RWPE2 (cell line): ENCODE data around the gene SERTM2.
A peak's percentile ranks its signal among the peaks of the same experiment; 100 is the strongest.

Experiments
- ATAC-seq: fragments of 200-7000 bp; cut with Tn5 transposase; 3 replicates; pipeline ENCODE4 v1.9.1; 2021; ENCODE audit warnings: low read depth
- DNase-seq: peaks from one replicate; pipeline ENCODE4 v3.0.0-alpha.2; 2020; ENCODE audit warnings: low spot score
- H3K27ac ChIP-seq: fragments of 450-650 bp; 2 replicates; pipeline ENCODE4 v1.5.1; 2017; ENCODE audit warnings: mild to moderate bottlenecking; ENCODE audit not compliant: poor library complexity, severe bottlenecking
- H3K27me3 ChIP-seq: fragments of 250-450 bp; sonication (Bioruptor Pico); 2 replicates; pipeline ENCODE4 v1.5.1; 2021; ENCODE audit warnings: mild to moderate bottlenecking, moderate library complexity; ENCODE audit not compliant: insufficient read depth, poor library complexity, severe bottlenecking
- H3K36me3 ChIP-seq: fragments of 250-450 bp; sonication (Bioruptor Pico); 2 replicates; pipeline ENCODE4 v1.5.1; 2020; ENCODE audit warnings: low read depth, mild to moderate bottlenecking, moderate library complexity
- H3K4me1 ChIP-seq: fragments of 250-450 bp; sonication (Bioruptor Pico); 2 replicates; pipeline ENCODE4 v1.5.1; 2021; ENCODE audit warnings: mild to moderate bottlenecking, moderate library complexity; ENCODE audit not compliant: insufficient read depth, poor library complexity, severe bottlenecking
- H3K4me3 ChIP-seq: fragments of 250-450 bp; sonication (Bioruptor Pico); 2 replicates; pipeline ENCODE4 v1.5.1; 2021; ENCODE audit warnings: mild to moderate bottlenecking, moderate library complexity; ENCODE audit not compliant: severe bottlenecking
- H3K9me3 ChIP-seq: fragments of 250-450 bp; sonication (Bioruptor Pico); 2 replicates; pipeline ENCODE4 v1.5.1; 2021; ENCODE audit warnings: mild to moderate bottlenecking, moderate library complexity; ENCODE audit not compliant: severe bottlenecking
- TF ChIP-seq, protein P1 (sequence below): fragments of 450-650 bp; IDR thresholded peaks from one replicate; pipeline ENCODE4 v1.5.1; 2017; ENCODE audit warnings: mild to moderate bottlenecking, moderate library complexity; ENCODE audit not compliant: poor library complexity, severe bottlenecking

SERTM2 gene

DNA sequence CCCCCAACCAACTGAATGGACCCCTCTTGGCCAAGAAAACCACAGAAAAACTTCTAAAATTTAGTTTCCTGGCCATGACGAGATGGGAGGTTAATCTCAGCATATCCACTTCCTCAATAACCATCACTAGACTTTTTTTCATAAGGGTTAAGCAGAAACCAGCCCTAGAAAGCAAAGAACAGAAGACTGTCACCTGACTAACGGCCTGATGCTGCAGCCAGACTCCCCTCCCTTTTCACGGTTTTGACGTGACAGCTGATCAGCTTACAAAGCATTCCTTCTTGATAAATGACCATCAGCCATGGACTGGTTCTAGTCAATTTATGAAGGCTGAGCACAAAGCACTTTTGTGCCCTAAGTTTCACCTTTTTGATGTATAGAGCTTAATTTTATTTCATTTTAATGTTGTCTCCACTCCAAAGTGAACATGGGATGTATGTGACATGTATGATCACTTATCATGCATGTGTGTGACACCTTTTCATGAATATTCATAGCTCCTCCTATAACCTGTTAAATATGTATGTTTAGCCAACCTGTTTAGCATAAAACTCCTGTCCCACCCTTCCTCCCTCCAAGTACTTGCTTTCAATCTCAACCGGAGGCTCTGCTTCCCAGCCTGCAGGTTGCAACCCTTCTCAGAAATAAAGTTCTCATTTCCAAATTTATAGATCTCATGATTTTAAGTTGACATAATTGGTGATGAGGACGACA lies 56.3 kb downstream of the SERTM2 start:
- Histone ChIP-seq H3K4me1 (no peaks in the 10 kb centered on the region), H3K4me3 (no peak overlapping the region), H3K27me3 (no peaks in the 10 kb centered on the region), H3K27ac (no peak overlapping the region), H3K9me3 (no peaks in the 10 kb centered on the region), H3K36me3 (no peaks in the 10 kb centered on the region)
- DNase-seq, result no peak
- TF ChIP-seq, protein P1, sequence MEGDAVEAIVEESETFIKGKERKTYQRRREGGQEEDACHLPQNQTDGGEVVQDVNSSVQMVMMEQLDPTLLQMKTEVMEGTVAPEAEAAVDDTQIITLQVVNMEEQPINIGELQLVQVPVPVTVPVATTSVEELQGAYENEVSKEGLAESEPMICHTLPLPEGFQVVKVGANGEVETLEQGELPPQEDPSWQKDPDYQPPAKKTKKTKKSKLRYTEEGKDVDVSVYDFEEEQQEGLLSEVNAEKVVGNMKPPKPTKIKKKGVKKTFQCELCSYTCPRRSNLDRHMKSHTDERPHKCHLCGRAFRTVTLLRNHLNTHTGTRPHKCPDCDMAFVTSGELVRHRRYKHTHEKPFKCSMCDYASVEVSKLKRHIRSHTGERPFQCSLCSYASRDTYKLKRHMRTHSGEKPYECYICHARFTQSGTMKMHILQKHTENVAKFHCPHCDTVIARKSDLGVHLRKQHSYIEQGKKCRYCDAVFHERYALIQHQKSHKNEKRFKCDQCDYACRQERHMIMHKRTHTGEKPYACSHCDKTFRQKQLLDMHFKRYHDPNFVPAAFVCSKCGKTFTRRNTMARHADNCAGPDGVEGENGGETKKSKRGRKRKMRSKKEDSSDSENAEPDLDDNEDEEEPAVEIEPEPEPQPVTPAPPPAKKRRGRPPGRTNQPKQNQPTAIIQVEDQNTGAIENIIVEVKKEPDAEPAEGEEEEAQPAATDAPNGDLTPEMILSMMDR, result no peak
- ATAC-seq, result no peak

DNA sequence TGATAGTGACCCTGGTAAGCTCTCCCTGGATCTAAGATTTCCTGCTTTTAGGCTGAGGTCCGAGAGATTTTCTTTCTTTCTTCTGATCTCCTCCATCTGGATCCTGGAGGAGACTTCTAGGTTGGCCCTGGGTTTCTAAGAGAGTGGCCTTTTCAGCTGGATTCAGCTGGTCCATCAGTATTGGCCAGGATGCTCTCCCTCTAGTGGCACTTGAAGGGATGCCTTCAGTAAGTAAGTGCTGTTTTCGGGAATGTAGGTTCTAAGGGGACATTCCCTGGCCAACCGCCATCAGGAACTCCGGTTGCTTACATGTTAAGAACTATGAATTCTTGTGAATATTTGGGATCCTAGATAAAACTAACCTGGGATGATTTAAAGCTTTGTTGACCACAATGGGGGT lies 56.9 kb downstream of the SERTM2 start:
- Histone ChIP-seq H3K9me3 (no peaks in the 10 kb centered on the region), H3K4me1 (no peaks in the 10 kb centered on the region), H3K27ac (no peak overlapping the region), H3K27me3 (no peaks in the 10 kb centered on the region), H3K36me3 (no peaks in the 10 kb centered on the region), H3K4me3 (no peak overlapping the region)
- ATAC-seq (no peak), DNase-seq (no peak)
- TF ChIP-seq, protein P1, result peak; percentile 31

DNA sequence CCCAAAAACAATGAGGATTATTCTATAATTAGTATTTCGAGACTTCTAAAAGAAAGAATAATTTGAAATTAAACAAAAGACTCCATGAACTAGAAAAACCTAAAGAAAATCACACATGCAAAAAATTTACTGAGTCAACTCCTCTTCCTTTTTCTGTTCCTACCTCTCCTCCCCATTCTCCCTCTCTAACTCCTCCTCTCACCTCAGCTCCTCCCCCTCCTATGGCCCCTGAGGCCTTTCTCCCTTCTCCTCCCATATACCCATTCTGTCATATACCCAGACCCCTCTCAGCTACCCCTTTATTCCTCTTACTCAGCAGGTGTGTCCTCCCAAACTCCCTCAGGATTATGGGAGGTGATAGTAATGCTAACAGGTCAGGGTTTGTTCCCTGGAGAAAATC lies 57.4 kb downstream of the SERTM2 start:
- no peaks in the 10 kb centered on the region for H3K27me3 ChIP-seq
- H3K4me1 ChIP-seq, result no peaks in the 10 kb centered on the region
- DNase-seq (no peak), ATAC-seq (no peak)
- H3K27ac ChIP-seq, result no peak overlapping the region
- TF ChIP-seq, protein P1, result no peak
- H3K4me3 ChIP-seq, result no peak overlapping the region
- H3K9me3 ChIP-seq, result no peaks in the 10 kb centered on the region
- H3K36me3 ChIP-seq, result no peaks in the 10 kb centered on the region
